Spleen (tissue), 7 donors: Measurements from ENCODE around the gene BNIP3.

ENCODE experiments used
- CTCF ChIP-seq, 11 experiments: fragments of 200-600 bp in 7 of 11; fragments of 450-650 bp in 4 of 11; sonication (generic) in 4 of 11; IDR thresholded peaks in 8 of 11; conservative IDR thresholded peaks in 3 of 11; 1 replicate in 7 of 11; 2 replicates in 4 of 11; pipeline versions ENCODE4 v1.4.0 to v1.8.0; 2016 to 2021; ENCODE audit warnings: antibody characterized with exemption in 11 of 11, inconsistent platforms in 4 of 11, mild to moderate bottlenecking in 1 of 11
- POLR2A ChIP-seq, 3 donors: fragments of 450-650 bp; IDR thresholded peaks; one replicate each; pipeline ENCODE4 v1.5.1; 2017; ENCODE audit warnings: antibody characterized with exemption in 3 of 3, mild to moderate bottlenecking in 1 of 3
- donor health status: DM: no; HTN: no; CAD: no; lungs with moderate emphysema.
- donor health status: DM: no; HTN: no; CAD: no.
- donor health status: DM: no; HTN: no; CAD: no.

DNA sequence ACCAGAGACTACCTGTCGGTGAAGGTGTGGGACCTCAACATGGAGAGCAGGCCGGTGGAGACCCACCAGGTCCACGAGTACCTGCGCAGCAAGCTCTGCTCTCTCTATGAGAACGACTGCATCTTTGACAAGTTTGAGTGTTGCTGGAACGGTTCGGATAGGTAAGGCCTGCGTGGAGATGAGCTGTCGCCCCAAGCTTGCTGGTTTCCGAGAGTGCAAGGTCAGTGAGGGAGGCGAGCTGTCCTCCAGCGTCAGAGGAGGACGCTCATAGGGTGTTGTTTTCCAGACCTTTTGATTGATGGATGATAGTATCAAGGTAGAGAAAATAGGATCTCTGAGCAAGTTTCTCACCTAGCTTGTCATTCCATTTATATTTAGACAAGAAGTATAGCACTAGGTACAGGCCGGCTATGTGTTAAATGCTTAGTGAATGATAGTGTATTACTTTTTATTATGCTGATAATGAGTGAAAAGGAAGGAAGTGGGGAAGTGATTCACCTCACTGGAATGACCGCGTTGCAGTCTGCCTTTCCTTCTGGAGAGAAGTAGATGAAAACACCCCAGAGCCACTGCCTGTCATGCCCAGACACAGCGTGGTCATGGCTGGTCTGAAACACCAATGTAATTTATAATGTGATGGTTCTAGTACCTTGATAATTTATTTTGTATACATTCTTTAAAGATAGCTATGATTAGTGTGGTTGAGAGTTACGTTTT, 33.9 kb downstream of the BNIP3 start:
- TF ChIP-seq POLR2A (IDR thresholded peaks at IDR 0.05) (no peak), CTCF (IDR thresholded peaks at IDR 0.05 in 8 of 11, conservative IDR thresholded peaks at IDR 0.05 in 3 of 11) (no peak)
